Measurements from ENCODE around the gene SEBOX.

DNA sequence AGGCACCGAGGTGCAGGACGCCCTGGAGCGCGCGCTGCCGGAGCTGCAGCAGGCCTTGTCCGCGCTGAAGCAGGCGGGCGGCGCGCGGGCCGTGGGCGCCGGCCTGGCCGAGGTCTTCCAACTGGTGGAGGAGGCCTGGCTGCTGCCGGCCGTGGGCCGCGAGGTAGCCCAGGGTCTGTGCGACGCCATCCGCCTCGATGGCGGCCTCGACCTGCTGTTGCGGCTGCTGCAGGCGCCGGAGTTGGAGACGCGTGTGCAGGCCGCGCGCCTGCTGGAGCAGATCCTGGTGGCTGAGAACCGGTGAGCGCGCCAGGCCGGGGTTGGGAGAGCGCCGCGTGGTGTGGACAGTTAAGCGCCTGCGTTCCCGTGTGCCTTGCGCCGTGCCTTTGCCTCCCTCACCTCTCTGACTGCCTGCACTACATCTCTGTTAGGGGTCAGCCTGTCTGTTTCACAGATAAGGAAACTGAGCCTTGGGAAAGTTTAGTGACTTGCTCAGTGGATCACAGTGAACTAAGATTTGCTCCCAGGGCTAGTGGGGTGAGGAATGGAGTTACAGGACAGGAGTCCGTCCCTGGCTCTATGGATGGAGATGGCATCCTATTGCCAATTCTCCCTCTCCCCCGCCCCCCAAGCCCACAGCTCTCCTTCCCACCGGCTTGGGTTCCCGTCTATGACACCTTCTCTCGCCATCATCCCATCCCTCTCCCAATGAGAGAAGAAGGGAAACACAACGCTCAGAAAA lies 7.4 kb upstream of the SEBOX start:
- no peak for TF ChIP-seq GATA2 (IDR thresholded peaks at IDR 0.05; ENCODE audit: low read depth, low read length)
- no peak for TF ChIP-seq GATA3 (IDR thresholded peaks at IDR 0.05; ENCODE audit: low read depth, low read length)
